SK-N-SH treated with all-trans-retinoic acid at 6 μM for 48 hours (cell line): ENCODE data around the gene ADORA2A.

Source experiments
- ATAC-seq: fragments of 200-7000 bp; cut with Tn5 transposase; 3 replicates; pipeline ENCODE4 v1.9.1; 2020; ENCODE audit warnings: mild to moderate bottlenecking, moderate library complexity
- BACH2 ChIP-seq: fragments of 250-450 bp; sonication (Bioruptor Pico); IDR thresholded peaks from 2 replicates; pipeline ENCODE4 v1.9.0; 2021; ENCODE audit warnings: mild to moderate bottlenecking, borderline replicate concordance
- CSDC2 ChIP-seq: fragments of 250-450 bp; sonication (Bioruptor Pico); IDR thresholded peaks from 2 replicates; pipeline ENCODE4 v1.5.0; 2020; ENCODE audit warnings: mild to moderate bottlenecking, moderate library complexity
- ESRRG ChIP-seq: fragments of 250-450 bp; sonication (Bioruptor Pico); IDR thresholded peaks from 2 replicates; pipeline ENCODE4 v1.6.1; 2021; ENCODE audit warnings: mild to moderate bottlenecking
- ISL1 ChIP-seq: fragments of 250-450 bp; sonication (Bioruptor Pico); IDR thresholded peaks from 2 replicates; pipeline ENCODE4 v2.1.2; 2022; ENCODE audit warnings: mild to moderate bottlenecking, moderate library complexity
- RARB ChIP-seq: fragments of 250-450 bp; sonication (Bioruptor Pico); IDR thresholded peaks from 2 replicates; pipeline ENCODE4 v1.8.0; 2021; ENCODE audit warnings: mild to moderate bottlenecking, moderate library complexity
- SNAI2 ChIP-seq: fragments of 250-450 bp; sonication (Bioruptor Pico); IDR thresholded peaks from 2 replicates; pipeline ENCODE4 v1.5.0; 2020; ENCODE audit warnings: mild to moderate bottlenecking, moderate library complexity
- TCF4 ChIP-seq: fragments of 250-450 bp; sonication (Bioruptor Pico); IDR thresholded peaks from 2 replicates; pipeline ENCODE4 v1.8.0; 2021; ENCODE audit warnings: mild to moderate bottlenecking, moderate library complexity, borderline replicate concordance
- ZNF70 ChIP-seq: fragments of 450-650 bp; formaldehyde crosslinking; IDR thresholded peaks from 2 replicates; pipeline ENCODE4 v1.5.0; 2020; ENCODE audit warnings: mild to moderate bottlenecking, moderate library complexity
- ZNF8 ChIP-seq: fragments of 450-650 bp; formaldehyde crosslinking; IDR thresholded peaks from 2 replicates; pipeline ENCODE4 v1.5.0; 2020; ENCODE audit warnings: mild to moderate bottlenecking, moderate library complexity
- TF ChIP-seq, protein P1 (sequence below): fragments of 250-450 bp; sonication (Bioruptor Pico); IDR thresholded peaks from 2 replicates; pipeline ENCODE4 v1.5.1; 2021; ENCODE audit warnings: mild to moderate bottlenecking, moderate library complexity
- TF ChIP-seq, protein P2 (sequence below): fragments of 250-450 bp; sonication (Bioruptor Pico); IDR thresholded peaks from 2 replicates; pipeline ENCODE4 v1.8.0; 2021; ENCODE audit warnings: low read depth, mild to moderate bottlenecking, moderate library complexity, borderline replicate concordance
- TF ChIP-seq, protein P3 (sequence below): fragments of 250-450 bp; sonication (Bioruptor Pico); IDR thresholded peaks from 2 replicates; pipeline ENCODE4 v1.5.0; 2020; ENCODE audit warnings: mild to moderate bottlenecking, moderate library complexity

Gene ADORA2A

DNA sequence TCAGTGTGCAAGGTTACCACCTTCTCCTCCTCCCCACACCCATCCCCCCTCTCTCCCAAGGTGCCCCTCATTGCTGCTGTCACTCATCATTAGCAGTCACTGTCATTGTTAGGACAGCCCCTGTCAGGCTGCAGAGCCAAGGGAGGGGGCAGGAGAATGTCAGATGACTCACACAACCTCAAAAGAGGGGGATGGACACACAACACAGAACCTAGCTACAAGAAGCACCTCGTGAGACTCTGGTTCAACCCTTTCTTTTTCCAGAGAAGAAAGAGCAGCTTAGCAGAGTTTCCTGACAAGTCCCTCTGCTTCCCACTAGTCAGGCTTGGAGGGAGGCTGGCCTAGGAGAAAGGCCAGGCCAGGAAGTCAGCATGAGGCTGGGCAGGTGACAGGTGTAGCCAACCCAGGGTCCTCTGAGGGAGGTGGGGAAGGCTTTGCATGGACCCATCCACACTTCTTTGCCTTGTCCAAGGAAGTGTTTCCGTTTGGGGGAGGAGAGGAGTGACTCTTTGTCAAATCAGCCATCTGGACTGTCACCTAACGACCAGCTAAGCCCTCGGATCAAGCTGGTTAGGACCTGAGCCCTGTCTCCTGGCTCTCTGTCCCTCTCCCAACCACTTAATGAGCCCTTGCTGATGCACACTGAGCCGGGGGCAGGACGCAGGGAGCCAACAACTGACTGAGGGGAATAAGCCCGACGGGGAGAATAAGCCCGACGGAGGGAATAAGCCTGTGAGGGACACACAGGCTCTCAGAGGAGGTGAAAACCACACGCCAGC, 18.3 kb downstream of the ADORA2A start:
- no peak for TF ChIP-seq ESRRG (CRISPR knock-in tag)
- no peak for TF ChIP-seq RARB (CRISPR knock-in tag)
- no peak for TF ChIP-seq TCF4 (CRISPR knock-in tag)
- TF ChIP-seq, protein P1, sequence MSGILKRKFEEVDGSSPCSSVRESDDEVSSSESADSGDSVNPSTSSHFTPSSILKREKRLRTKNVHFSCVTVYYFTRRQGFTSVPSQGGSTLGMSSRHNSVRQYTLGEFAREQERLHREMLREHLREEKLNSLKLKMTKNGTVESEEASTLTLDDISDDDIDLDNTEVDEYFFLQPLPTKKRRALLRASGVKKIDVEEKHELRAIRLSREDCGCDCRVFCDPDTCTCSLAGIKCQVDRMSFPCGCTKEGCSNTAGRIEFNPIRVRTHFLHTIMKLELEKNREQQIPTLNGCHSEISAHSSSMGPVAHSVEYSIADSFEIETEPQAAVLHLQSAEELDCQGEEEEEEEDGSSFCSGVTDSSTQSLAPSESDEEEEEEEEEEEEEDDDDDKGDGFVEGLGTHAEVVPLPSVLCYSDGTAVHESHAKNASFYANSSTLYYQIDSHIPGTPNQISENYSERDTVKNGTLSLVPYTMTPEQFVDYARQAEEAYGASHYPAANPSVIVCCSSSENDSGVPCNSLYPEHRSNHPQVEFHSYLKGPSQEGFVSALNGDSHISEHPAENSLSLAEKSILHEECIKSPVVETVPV (CRISPR knock-in tag), result no peak
- TF ChIP-seq, protein P2, sequence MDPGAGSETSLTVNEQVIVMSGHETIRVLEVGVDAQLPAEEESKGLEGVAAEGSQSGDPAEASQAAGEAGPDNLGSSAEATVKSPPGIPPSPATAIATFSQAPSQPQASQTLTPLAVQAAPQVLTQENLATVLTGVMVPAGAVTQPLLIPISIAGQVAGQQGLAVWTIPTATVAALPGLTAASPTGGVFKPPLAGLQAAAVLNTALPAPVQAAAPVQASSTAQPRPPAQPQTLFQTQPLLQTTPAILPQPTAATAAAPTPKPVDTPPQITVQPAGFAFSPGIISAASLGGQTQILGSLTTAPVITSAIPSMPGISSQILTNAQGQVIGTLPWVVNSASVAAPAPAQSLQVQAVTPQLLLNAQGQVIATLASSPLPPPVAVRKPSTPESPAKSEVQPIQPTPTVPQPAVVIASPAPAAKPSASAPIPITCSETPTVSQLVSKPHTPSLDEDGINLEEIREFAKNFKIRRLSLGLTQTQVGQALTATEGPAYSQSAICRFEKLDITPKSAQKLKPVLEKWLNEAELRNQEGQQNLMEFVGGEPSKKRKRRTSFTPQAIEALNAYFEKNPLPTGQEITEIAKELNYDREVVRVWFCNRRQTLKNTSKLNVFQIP (CRISPR knock-in tag), result no peak
- TF ChIP-seq ZNF8 (CRISPR knock-in tag), result no peak
- TF ChIP-seq BACH2 (CRISPR knock-in tag), result no peak
- TF ChIP-seq ZNF70 (CRISPR knock-in tag), result peak; percentile 84
- ATAC-seq, result peak; percentile 30

DNA sequence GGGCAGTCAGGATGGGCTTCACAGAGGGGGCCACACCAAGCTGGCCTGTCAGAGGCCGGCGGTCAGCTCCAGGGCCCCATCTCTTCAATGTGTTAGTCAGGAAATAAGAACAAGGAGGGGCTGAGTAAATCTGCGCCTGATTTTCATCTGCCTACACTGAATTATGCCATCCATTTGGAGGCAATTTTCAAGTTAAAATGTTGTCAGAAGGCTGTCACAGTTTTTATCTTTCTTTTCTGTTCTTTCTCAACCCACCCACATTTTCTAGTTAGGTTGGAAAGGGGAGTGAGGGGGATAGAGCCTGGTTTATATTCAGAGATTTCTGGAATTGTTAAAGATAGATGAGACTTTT, 18.8 kb downstream of the ADORA2A start:
- ATAC-seq, result peak; percentile 56
- TF ChIP-seq ISL1 (CRISPR knock-in tag) (peak; percentile 44; the same call in 1 of the 2 replicates), SNAI2 (CRISPR knock-in tag) (no peak)
- TF ChIP-seq, protein P3, sequence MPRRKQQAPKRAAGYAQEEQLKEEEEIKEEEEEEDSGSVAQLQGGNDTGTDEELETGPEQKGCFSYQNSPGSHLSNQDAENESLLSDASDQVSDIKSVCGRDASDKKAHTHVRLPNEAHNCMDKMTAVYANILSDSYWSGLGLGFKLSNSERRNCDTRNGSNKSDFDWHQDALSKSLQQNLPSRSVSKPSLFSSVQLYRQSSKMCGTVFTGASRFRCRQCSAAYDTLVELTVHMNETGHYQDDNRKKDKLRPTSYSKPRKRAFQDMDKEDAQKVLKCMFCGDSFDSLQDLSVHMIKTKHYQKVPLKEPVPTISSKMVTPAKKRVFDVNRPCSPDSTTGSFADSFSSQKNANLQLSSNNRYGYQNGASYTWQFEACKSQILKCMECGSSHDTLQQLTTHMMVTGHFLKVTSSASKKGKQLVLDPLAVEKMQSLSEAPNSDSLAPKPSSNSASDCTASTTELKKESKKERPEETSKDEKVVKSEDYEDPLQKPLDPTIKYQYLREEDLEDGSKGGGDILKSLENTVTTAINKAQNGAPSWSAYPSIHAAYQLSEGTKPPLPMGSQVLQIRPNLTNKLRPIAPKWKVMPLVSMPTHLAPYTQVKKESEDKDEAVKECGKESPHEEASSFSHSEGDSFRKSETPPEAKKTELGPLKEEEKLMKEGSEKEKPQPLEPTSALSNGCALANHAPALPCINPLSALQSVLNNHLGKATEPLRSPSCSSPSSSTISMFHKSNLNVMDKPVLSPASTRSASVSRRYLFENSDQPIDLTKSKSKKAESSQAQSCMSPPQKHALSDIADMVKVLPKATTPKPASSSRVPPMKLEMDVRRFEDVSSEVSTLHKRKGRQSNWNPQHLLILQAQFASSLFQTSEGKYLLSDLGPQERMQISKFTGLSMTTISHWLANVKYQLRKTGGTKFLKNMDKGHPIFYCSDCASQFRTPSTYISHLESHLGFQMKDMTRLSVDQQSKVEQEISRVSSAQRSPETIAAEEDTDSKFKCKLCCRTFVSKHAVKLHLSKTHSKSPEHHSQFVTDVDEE (CRISPR knock-in tag), result peak; percentile 25; the same call in 1 of the 2 replicates

DNA sequence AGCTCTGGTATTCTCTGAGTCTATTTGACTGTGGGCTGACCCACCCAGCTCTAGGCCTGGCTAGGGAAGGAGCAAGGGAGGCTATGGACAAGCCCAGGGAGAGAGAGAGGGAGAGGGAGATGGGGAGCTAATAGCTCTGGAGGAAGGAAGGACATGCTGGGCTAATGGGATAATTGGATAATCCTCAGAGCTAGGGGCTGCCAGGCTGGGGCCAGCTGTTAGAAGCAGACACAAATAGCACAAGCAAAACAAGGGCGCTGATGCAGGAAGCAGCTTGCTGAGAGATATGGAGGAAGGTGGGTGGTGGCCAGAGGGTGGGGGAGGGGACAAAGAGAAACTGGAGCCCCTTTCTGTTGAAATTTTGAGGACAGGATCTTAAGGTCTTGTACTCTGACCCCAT, 23.2 kb downstream of the ADORA2A start:
- TF ChIP-seq CSDC2 (no peak), ZNF70 (CRISPR knock-in tag) (peak; percentile 48; the same call in 1 of the 2 replicates), TCF4 (CRISPR knock-in tag) (peak; percentile 89; the same call in 1 of the 2 replicates), RARB (CRISPR knock-in tag) (no peak), SNAI2 (CRISPR knock-in tag) (no peak), BACH2 (CRISPR knock-in tag) (0 out of 2 replicates have a peak, but pooled peaks have one; percentile 21)
- TF ChIP-seq, protein P2 (CRISPR knock-in tag), result no peak
- TF ChIP-seq, protein P3 (CRISPR knock-in tag), result peak; percentile 48; the same call in 1 of the 2 replicates
- ATAC-seq, result peak; percentile 59

DNA sequence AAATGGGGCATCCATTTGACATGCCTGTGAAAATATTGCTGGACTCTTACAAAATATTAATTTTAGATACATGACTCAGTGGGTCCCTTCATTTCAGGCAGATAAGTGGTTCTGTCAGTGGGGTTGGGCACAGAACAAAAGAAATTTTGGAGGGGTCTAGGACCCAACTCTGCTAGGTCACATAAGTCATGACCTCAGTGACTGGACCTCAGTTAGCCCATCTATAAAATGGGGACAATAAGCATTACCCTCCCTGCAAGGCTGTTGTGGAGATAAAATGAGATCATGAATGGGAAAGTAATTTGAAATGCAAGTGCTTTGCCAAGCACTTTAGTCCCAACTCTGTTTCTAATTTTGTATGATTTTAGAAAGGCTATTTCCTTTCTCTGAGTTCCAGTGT, 23.8 kb downstream of the ADORA2A start:
- 0 out of 2 replicates have a peak, but pooled peaks have one; percentile 28 for TF ChIP-seq ZNF70 (CRISPR knock-in tag)
- TF ChIP-seq ESRRG (CRISPR knock-in tag), result no peak
- TF ChIP-seq, protein P1 (CRISPR knock-in tag), result no peak
- ATAC-seq, result no peak
